Measurements from ENCODE around the gene LDLRAP1. TPM values are rescaled to one million over a fixed set of nuclear protein-coding genes. Genes with fewer than 3 reads are reported as not detected.

Gene LDLRAP1
- total and polyA plus RNA-seq, 2 donors (not counting 3 experiments of a cell fraction or from before 2014, with no cell fraction given), result 23.1 to 24.7 TPM

DNA sequence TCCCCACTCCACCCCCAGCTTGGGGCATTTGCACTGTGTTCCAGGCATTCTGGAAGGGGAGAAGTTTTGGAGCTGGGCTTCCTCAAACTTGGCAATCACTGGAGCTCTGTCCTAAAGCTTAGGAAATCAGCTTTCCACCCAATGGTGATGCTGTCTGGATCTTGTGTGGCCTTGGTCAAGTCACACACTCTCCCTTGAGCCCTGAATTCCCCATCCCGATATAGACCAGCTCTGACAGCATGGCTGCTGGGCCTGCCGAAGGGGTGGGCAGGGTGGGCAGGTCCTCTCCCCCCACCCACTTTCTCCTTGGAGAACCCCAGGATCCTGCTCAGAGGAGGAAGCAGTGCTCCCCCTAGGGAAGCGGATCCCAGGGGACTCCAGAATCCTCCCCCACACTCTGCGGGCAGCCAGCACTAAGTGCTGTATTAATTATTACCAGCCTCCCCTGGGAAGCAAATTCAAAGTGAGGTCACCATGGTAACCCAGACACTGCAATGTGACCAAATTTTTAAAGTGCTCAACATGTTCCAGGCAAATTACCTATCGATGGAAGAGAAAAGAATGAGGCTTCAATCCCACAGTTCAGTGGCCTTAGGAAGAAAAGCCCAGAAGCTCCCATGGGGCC is 21.3 kb upstream of the LDLRAP1 start:
- no peaks in the 10 kb centered on the region for H3K9me1 ChIP-seq (replicated peaks; ENCODE audit: control insufficient read depth, extremely low read depth, insufficient read depth, low read length)
- CTCF ChIA-PET, result interaction anchor here (1.1 to 2.1 kb wide), 5 partner anchors 10 to 151 kb away, joined by 3 to 6 read pairs (median 4); no protein-coding TSS in a partner anchor

More for the DNA sequence above, 21.3 kb upstream of the LDLRAP1 start:
- FAIRE-seq (no peak), DNase-seq (ENCODE audit: low read depth, low spot score) (no peak)
- Histone ChIP-seq H3K27ac (ENCODE audit: insufficient read depth, low read depth, low read length) (no peak overlapping the region), H3K9me3 (replicated peaks; ENCODE audit: control insufficient read depth, insufficient read depth, low read length) (no peaks in the 10 kb centered on the region), H4K20me1 (replicated peaks; ENCODE audit: control insufficient read depth, extremely low read depth, insufficient read depth, low read length) (no peaks in the 10 kb centered on the region), H3K36me3 (ENCODE audit: control insufficient read depth in 2 of 2, extremely low read depth in 1 of 2, insufficient read depth in 2 of 2, low read length in 2 of 2) (no peaks in the 10 kb centered on the region), H2AFZ (ENCODE audit: low read depth, low read length) (no peak overlapping the region), H3K27me3 (ENCODE audit: control insufficient read depth in 2 of 2, insufficient read depth in 2 of 2, low read length in 2 of 2) (peaks cover 0 to 2% of the 10 kb centered on the region in 2 experiments), H3K79me2 (ENCODE audit: control insufficient read depth, insufficient read depth, low read length) (no peaks in the 10 kb centered on the region), H3K4me1 (ENCODE audit: control insufficient read depth, extremely low read depth, insufficient read depth, low read length) (no peaks in the 10 kb centered on the region), H3K4me2 (ENCODE audit: insufficient read depth, low read length) (no peak overlapping the region), H3K4me3 (replicated peaks in 1 of 3; ENCODE audit: insufficient read depth in 1 of 3, low read depth in 1 of 3, low read length in 3 of 3) (no peak overlapping the region), H3K9ac (replicated peaks; ENCODE audit: extremely low read depth, insufficient read depth, low read length) (no peak overlapping the region)
- intact Hi-C loops (cut with micrococcal nuclease), result loop anchor here (5.0 kb wide), 2 partner anchors 260 to 275 kb away; partner anchors contain the start of gene RSRP1
- BruUV-seq (replicated peaks), result no TSS peak
- POLR2A ChIA-PET, result no interaction called here
- dilution Hi-C loops (cut with MboI; ENCODE audit: extremely low pct_ligation_motif_present, low sequenced_read_pairs), result no loop called here
- TF ChIP-seq POLR2A (IDR thresholded peaks at IDR 0.05; ENCODE audit: low read depth, low read length) (no peak), FOS (IDR thresholded peaks at IDR 0.05; ENCODE audit: borderline replicate concordance, insufficient read depth, low read length) (no peak), EZH2 (IDR thresholded peaks at IDR 0.05; ENCODE audit: borderline replicate concordance, low read depth, low read length, severe bottlenecking) (no peak), MYC (IDR thresholded peaks at IDR 0.05; ENCODE audit: low read depth, low read length) (no peak), POLR2AphosphoS5 (IDR thresholded peaks at IDR 0.05; ENCODE audit: insufficient read depth, low read depth, low read length) (no peak), JUN (IDR thresholded peaks at IDR 0.05; ENCODE audit: borderline replicate concordance, insufficient read depth, insufficient read length, low read depth) (no peak), GATA2 (IDR thresholded peaks at IDR 0.05; ENCODE audit: insufficient read depth, insufficient read length, low read depth, low read length) (no peak)
- TF ChIP-seq, protein P1, sequence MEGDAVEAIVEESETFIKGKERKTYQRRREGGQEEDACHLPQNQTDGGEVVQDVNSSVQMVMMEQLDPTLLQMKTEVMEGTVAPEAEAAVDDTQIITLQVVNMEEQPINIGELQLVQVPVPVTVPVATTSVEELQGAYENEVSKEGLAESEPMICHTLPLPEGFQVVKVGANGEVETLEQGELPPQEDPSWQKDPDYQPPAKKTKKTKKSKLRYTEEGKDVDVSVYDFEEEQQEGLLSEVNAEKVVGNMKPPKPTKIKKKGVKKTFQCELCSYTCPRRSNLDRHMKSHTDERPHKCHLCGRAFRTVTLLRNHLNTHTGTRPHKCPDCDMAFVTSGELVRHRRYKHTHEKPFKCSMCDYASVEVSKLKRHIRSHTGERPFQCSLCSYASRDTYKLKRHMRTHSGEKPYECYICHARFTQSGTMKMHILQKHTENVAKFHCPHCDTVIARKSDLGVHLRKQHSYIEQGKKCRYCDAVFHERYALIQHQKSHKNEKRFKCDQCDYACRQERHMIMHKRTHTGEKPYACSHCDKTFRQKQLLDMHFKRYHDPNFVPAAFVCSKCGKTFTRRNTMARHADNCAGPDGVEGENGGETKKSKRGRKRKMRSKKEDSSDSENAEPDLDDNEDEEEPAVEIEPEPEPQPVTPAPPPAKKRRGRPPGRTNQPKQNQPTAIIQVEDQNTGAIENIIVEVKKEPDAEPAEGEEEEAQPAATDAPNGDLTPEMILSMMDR (IDR thresholded peaks at IDR 0.05; ENCODE audit: extremely low read depth in 1 of 2, insufficient read depth in 1 of 2, low read depth in 1 of 2, low read length in 2 of 2), result no peak
- TF ChIP-seq, protein P2, sequence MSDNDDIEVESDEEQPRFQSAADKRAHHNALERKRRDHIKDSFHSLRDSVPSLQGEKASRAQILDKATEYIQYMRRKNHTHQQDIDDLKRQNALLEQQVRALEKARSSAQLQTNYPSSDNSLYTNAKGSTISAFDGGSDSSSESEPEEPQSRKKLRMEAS (IDR thresholded peaks at IDR 0.05; ENCODE audit: insufficient read depth, insufficient read length), result no peak

Measured in endothelial cell of umbilical vein (primary cell).